ENCODE data around the gene RFNG.

DNA sequence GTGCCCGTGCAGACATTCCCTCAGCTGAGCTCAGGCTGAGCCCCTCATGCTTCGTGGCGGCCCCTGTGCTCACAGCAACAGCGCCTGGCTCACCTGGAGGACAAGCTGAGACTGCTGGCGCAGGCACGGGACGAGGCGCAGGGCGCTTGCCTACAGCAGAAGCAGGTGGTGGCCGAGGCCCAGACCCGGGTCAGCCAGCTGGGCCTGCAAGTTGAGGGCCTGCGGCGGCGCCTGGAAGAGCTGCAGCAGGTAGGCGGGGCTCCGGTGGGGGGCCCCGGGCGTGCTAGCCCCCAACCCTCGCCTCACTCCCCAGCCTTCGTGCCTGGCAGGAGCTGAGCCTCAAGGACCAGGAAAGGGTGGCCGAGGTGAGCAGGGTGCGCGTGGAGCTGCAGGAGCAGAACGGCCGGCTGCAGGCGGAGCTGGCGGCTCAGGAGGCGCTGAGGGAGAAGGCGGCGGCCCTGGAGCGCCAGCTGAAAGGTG lies 21.6 kb downstream of the RFNG start:
- TF ChIP-seq, protein P1, sequence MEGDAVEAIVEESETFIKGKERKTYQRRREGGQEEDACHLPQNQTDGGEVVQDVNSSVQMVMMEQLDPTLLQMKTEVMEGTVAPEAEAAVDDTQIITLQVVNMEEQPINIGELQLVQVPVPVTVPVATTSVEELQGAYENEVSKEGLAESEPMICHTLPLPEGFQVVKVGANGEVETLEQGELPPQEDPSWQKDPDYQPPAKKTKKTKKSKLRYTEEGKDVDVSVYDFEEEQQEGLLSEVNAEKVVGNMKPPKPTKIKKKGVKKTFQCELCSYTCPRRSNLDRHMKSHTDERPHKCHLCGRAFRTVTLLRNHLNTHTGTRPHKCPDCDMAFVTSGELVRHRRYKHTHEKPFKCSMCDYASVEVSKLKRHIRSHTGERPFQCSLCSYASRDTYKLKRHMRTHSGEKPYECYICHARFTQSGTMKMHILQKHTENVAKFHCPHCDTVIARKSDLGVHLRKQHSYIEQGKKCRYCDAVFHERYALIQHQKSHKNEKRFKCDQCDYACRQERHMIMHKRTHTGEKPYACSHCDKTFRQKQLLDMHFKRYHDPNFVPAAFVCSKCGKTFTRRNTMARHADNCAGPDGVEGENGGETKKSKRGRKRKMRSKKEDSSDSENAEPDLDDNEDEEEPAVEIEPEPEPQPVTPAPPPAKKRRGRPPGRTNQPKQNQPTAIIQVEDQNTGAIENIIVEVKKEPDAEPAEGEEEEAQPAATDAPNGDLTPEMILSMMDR (IDR thresholded peaks at IDR 0.05) = no peak
- TF ChIP-seq POLR2A (IDR thresholded peaks at IDR 0.05) = no peak

Measured in right lobe of liver (tissue), 4 donors.